Activated CD8-positive, alpha-beta memory T cell treated with anti-CD3 and anti-CD28 coated beads, Interleukin-2, amount 50 U/mL, for 1 hour (primary cell): Measurements from ENCODE around the gene SELENOM.
"Not testable (repeated sequence)": the region's sequence is repeated elsewhere in the genome, so short reads cannot be mapped to it uniquely, and the experiment has no call there.

Experiments used
- DNase-seq: peaks from one replicate; pipeline ENCODE4 v3.0.0-alpha.2; 2020; ENCODE audit errors: extremely low read depth

Gene SELENOM

DNA sequence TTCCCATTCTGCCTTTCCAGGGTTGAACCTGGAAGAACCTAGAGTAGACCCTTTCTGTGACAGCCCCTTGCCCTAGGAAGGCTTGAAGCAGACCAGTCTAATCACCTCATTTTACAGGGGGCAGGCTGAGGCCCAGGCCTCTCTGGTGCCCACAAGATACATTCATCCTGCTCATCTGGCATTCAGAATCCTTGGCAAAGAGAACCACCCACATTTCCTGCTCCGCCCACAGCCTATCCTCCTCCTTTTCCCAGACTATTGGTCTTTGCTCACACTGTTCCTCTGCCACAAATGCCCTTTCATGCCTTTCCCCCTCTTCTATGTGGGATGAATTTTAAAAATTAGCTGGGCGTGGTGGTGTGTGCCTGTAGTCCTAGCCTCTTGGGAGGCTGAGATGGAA, 29.0 kb downstream of the SELENOM start:
- not testable (repeated sequence) for DNase-seq

DNA sequence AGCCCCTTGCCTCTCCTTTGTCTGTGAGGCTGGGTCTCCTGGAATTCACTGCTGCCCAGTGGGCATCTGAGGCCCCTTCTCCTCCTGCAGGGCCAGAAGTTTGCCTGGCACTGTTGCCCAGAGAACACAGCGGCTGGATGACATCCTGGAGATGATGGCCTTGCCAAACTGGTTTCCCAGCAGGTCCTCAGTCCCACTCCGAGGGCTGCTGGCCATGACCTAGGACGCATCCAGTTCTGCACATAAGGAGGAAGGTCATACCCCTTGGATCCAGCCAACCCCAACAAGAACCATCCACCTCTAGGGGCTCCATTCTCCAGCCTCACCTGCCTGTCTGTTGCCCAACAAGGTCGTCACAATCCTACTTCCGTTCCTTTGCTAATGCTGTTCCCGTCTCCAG, 29.7 kb downstream of the SELENOM start:
- no peak for DNase-seq

DNA sequence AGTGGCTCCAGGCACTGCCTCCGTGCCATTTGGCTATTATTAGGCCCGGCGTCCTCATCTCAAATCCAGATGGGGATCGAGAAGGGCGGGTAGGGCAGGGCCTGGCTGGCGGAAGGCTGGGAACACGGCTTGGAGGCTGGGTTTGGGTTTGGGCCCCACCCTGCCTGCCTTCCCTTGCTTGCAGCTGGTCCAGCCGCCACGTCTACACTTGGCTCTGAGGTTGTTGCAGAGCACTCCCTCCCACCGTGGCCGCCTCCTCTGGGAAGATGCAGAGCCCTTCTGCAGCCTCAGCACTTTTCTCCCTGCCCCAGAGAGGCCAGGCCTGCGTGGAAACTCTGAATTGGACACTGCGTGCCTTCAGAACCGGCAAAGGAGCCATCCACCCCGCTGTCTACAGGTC, 31.4 kb downstream of the SELENOM start:
- no peak for DNase-seq

DNA sequence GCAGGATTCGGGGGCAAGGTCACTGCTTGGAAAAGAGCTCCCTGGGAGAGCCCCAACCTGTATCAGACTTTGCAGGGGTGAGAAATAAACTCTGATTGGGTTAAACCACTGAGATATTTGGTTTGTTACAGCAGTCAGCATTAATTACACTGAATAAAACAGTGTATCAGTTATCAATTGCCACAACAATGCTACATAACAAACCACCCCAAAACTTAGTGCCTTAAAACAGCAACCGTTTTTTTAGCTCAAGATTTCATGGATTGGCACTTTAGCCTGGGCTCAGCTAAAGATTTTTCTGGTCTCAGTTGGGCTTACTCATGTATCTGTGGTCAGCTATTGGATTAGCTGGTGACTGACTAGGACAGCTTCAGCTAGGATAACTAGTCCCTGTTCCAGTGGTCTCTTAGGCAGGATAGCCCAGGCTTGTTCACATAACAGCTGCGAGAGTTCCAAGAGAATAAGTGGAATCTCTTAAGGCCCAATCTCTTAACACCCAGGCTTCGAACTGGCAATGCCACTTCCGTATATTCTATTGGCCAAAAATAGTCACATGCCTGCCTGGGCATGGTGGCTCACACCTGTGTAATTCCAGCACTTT, 33.7 kb downstream of the SELENOM start:
- DNase-seq: not testable (repeated sequence)

DNA sequence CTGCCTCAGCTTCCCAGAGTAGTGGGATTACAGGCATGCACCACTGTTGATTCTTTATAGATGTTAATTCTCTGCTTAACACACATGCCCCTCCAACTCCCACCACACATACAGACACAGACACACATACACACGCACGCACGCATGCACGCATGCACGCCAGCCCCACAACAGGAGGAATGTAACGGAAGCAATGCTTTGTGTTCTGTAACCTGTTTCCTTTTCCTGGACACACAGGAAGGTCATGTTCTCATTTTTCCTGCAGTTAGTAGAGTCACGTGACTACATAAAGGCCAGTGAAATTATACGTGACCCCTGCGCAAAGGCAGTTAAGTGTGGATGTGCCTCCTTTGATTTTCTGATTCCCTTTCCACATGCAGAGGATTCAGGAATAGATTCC, 34.2 kb downstream of the SELENOM start:
- DNase-seq: not testable (repeated sequence)

DNA sequence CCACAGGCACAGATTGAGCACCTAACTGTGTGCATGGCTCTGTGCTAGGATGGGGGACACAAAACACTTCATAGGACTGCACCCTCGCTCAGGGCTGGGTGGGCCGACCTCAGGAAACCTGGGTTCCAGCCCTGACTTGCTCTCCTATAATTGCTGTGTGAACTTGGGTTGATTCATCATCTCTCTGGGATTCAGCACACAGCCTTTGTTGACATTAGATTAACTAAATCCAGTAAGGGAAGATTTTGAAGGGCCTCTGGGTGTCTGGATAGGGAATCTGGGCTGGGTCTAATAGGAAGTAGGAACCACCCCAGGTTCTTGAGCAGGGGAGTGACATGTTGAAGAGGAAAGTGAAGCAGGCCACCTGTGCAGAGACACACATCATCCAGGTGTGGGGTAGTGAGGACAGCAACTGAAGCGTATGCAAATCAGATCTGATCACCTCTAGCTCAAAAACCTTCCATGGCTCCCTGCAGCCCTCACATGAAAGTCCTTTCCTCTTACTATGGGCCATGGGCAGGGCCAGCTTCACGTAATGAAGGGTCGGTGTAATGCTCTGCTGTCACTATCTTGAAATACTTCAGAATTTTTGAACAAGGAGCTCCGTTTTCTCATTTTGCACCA, 37.6 kb downstream of the SELENOM start:
- DNase-seq: not testable (repeated sequence)

DNA sequence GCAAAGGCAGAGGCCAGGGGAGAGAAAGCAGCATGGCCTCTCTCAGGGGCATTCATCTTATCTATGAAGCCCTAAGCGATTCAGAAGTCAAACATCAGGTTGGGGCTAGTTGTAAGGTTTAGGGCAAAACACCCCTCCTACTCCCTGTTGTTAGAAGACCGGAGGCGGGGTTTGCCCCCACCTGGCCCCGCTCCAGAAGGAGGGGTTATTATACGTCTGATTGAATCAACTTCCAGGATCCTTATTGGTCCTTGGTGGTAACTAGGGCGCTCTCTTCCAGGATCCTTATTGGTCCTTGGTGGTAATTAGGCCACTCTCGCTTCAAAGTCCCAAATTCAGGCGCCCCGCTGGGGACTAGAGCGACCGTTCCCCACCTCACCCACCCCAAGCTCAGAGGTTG, 38.4 kb downstream of the SELENOM start:
- no peak for DNase-seq

DNA sequence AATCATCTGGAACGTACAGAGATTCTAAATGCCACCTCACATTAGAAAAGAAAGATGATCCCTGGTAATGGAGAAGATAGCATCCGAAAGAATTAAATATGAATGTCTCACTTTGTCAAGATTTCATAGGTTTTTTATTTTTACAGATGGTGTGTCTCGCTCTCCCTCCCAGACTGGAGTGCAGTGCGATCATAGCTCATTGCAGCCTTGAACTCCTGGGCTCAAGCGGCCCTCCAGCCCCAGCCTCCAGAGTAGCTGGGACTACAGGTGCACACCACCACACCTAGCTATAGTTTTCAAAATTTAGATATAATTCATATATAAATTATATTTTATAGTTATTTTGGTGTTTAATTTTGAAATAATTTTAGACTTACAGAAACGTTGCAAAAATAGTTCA, 43.0 kb downstream of the SELENOM start:
- no peak for DNase-seq

DNA sequence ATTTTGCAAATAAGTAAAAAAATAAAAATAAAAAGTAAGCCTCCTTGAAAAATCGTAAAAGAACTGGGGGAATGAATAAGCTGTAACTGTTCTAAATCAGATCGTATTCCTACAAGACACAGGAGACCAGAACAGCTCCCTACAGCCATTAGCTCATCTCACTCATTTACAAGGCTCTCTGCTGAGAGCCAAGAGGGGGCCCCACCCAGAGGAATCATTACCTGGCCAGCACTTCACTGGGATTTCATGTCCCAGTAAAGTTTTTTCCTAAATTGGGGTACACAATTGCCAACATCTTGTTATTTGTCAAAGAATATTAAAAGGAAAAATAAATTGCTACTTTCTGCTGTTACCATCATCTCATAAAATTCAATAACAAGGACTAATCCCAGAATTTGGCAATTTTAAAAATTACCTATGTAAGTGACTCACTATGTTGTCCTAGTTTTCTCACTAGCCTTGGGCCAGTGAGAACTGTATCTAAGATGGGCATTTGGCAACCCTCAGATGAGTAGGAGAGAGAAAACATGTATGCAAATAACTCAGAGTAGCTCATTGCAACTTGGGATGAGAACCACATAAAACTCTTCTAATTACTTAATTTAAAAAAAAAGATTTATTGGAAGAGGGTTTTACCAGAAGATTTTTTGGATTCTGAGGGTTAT, 44.7 kb downstream of the SELENOM start:
- no peak for DNase-seq

DNA sequence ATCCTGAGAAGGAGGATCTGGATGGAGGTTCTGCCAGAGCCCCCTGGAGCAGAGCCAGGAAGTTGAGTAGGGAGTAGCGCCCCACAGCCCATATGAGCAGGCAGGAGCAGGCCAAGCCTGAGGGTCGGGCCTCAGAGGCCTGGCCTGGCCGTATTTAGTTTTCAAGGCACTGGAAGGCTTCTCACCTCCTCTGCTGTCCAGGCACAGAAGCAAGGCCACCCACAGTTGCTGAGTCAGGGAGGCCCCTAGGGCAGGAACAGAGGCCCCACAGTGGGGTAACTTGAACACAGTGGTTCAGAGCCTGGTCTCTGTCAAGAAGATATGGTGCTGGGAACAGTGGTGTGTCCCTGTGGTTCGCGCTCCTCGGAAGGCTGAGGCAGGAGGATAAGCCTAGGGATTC, 47.7 kb downstream of the SELENOM start:
- DNase-seq: not testable (repeated sequence)

DNA sequence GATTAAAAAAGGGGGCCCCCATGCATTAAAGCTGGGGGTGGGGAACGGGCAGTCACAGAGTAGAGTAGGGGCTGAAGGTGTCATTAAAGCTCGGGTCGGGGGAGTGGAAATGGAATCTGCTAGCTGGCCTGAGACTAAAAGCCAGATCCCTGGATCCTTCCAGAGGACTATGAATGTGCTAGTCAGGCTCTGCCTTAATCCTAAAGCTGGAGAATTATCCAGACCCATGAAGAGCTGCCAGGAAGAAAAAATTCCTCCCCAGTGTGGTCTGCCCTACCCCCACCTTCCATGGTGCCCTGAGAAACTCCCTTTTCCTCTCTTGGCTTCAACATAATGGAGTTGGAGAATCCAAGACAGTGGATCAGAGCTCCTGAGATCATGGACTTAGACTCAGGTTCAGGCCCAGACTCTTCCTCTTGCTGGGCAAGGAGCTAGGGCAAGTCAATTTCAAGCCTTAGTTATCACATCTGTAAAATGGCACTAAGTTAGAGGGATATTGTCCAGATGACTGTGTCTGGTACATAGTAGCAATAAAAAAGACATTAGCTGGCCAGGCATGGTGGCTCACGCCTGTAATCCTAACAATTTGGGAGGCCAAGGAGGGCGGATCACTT, 50.3 kb downstream of the SELENOM start:
- no peak for DNase-seq

DNA sequence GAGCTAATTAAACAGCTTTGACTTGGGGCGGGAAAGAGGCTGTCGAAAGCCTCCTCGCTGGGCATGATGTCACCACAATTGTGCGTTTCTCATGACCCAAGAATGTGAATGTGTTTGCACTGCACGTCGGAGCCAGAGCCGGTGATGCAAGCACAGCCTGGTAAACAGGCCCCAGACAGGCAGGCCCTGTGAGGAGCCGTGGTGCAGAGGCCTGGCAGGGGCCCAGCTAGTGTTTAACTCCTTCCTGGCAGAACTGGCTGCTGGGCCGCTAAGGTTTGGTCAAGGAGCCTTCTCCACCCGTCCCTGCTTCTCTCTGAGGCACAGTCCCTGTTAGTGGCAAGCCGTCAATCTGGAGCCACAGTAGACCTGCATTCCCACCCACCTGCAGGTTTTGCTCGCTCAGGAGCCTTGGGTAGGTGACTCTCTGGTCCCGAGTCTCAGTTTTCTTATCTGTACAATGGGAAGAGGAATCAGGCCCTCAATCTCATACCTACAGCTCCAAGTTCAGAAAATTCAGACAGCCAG, 51.7 kb downstream of the SELENOM start:
- no peak for DNase-seq

DNA sequence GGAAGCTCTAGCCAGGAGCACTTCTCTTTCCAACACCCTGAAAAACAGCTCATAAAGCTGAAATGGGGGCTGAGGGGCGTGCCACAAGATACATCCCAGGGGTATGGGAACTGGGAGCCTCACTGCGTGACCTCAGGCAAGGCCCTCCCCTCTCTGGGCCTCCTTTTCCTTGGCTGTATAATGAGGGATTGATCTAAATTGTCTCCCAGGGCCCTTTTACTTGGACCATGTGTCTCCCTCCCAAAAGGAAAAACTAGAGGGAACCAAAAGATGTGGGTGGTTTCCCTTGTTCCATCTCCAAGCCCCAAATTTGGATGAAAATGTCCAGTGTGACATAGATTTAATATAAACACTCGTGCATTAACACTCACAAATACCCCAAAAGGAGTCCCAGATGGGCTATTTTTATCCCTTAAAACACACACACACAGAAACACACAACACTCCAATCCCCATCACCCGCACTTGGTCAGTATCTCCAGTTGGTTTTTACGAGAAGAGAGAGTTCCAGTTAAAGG, 52.2 kb downstream of the SELENOM start:
- DNase-seq: no peak
